Muscle layer of colon (tissue), 2 donors: Measurements from ENCODE around the gene CALY.

Experiments used
- H3K27ac ChIP-seq: one replicate; pipeline ENCODE4 v1.7.0; 2013; ENCODE audit warnings: low read depth, mild to moderate bottlenecking, low read length, moderate library complexity
- H3K27me3 ChIP-seq, 2 donors: one replicate each; pipeline ENCODE4 v1.7.0; 2013; ENCODE audit warnings: low read length in 2 of 2, mild to moderate bottlenecking in 2 of 2; ENCODE audit not compliant: insufficient read depth in 2 of 2, control insufficient read depth in 1 of 2
- H3K36me3 ChIP-seq: one replicate; pipeline ENCODE4 v1.7.0; 2013; ENCODE audit warnings: mild to moderate bottlenecking, low read length; ENCODE audit not compliant: insufficient read depth
- H3K4me1 ChIP-seq: one replicate; pipeline ENCODE4 v1.7.0; 2013; ENCODE audit warnings: mild to moderate bottlenecking, low read length; ENCODE audit not compliant: insufficient read depth
- H3K4me3 ChIP-seq, 2 donors: one replicate each; pipeline ENCODE4 v1.7.0; 2013; ENCODE audit warnings: low read length in 2 of 2, low read depth in 1 of 2, mild to moderate bottlenecking in 1 of 2, moderate library complexity in 1 of 2
- H3K9ac ChIP-seq: one replicate; pipeline ENCODE4 v1.7.0; 2013; ENCODE audit warnings: low read length
- H3K9me3 ChIP-seq: one replicate; pipeline ENCODE4 v1.7.0; 2013; ENCODE audit warnings: mild to moderate bottlenecking, low read length
- donor health status: abdominal sarcoma.
- donor health status: Adenocarcinoma of cecum.

Gene CALY

GRCh38 chr10:133306097-133306476 is 30.6 kb downstream of the CALY start:
- H3K9ac ChIP-seq: no peak overlapping the region
- no peak overlapping the region for H3K27ac ChIP-seq
- peaks cover 22% of the 10 kb centered on the region for H3K4me1 ChIP-seq
- H3K9me3 ChIP-seq: no peaks in the 10 kb centered on the region
- no peaks in the 10 kb centered on the region for H3K27me3 ChIP-seq
- H3K36me3 ChIP-seq: peaks cover 26% of the 10 kb centered on the region
- no peak overlapping the region for H3K4me3 ChIP-seq

- H3K27me3 ChIP-seq: no peaks in the 10 kb centered on the region
- peaks cover 22% of the 10 kb centered on the region for H3K4me1 ChIP-seq
- H3K9ac ChIP-seq: no peak overlapping the region
- no peaks in the 10 kb centered on the region for H3K9me3 ChIP-seq
- peaks cover 37% of the 10 kb centered on the region for H3K36me3 ChIP-seq
- no peak overlapping the region for H3K27ac ChIP-seq
- H3K4me3 ChIP-seq: no peak overlapping the region
Measured at GRCh38 chr10:133303206-133303605, 33.5 kb downstream of the CALY start.

- Histone ChIP-seq H3K9me3 (no peaks in the 10 kb centered on the region), H3K4me1 (peaks cover 15% of the 10 kb centered on the region), H3K27ac (no peak overlapping the region), H3K9ac (no peak overlapping the region), H3K36me3 (peaks cover 46% of the 10 kb centered on the region), H3K27me3 (no peaks in the 10 kb centered on the region), H3K4me3 (no peak overlapping the region)
Measured at GRCh38 chr10:133302230-133302629, 34.5 kb downstream of the CALY start.

- no peaks in the 10 kb centered on the region for H3K4me1 ChIP-seq
- H3K27me3 ChIP-seq: no peaks in the 10 kb centered on the region
Measured at GRCh38 chr10:133299738-133300137, 37.0 kb downstream of the CALY start.

GRCh38 chr10:133299224-133299623 is 37.5 kb downstream of the CALY start:
- Histone ChIP-seq H3K4me3 (no peak overlapping the region), H3K9me3 (no peaks in the 10 kb centered on the region), H3K4me1 (no peaks in the 10 kb centered on the region), H3K27ac (no peak overlapping the region), H3K9ac (no peak overlapping the region), H3K36me3 (peaks cover 71% of the 10 kb centered on the region), H3K27me3 (no peaks in the 10 kb centered on the region)

More at GRCh38 chr10:133299738-133300137, 37.0 kb downstream of the CALY start:
- Histone ChIP-seq H3K9ac (no peak overlapping the region), H3K27ac (no peak overlapping the region), H3K9me3 (no peaks in the 10 kb centered on the region), H3K4me3 (no peak overlapping the region), H3K36me3 (peaks cover 68% of the 10 kb centered on the region)

- Histone ChIP-seq H3K9me3 (no peaks in the 10 kb centered on the region), H3K36me3 (peaks cover 76% of the 10 kb centered on the region)
Measured at GRCh38 chr10:133298466-133298865, 38.2 kb downstream of the CALY start.

GRCh38 chr10:133297504-133297903 is 39.2 kb downstream of the CALY start:
- Histone ChIP-seq H3K4me3 (no peak overlapping the region), H3K9ac (no peak overlapping the region), H3K36me3 (peaks cover 84% of the 10 kb centered on the region), H3K9me3 (no peaks in the 10 kb centered on the region), H3K27ac (no peak overlapping the region), H3K4me1 (no peaks in the 10 kb centered on the region), H3K27me3 (no peaks in the 10 kb centered on the region)

More at GRCh38 chr10:133298466-133298865, 38.2 kb downstream of the CALY start:
- Histone ChIP-seq H3K9ac (no peak overlapping the region), H3K4me1 (no peaks in the 10 kb centered on the region), H3K27me3 (no peaks in the 10 kb centered on the region), H3K4me3 (no peak overlapping the region), H3K27ac (no peak overlapping the region)

GRCh38 chr10:133295426-133296320 is 41.0 kb downstream of the CALY start:
- no peaks in the 10 kb centered on the region for H3K4me1 ChIP-seq
- H3K27ac ChIP-seq: no peak overlapping the region
- H3K9ac ChIP-seq: no peak overlapping the region
- no peak overlapping the region for H3K4me3 ChIP-seq
- no peaks in the 10 kb centered on the region for H3K27me3 ChIP-seq
- peaks cover 72% of the 10 kb centered on the region for H3K36me3 ChIP-seq
- no peaks in the 10 kb centered on the region for H3K9me3 ChIP-seq

GRCh38 chr10:133294189-133294588 is 42.5 kb downstream of the CALY start:
- Histone ChIP-seq H3K9me3 (no peaks in the 10 kb centered on the region), H3K9ac (no peak overlapping the region), H3K27ac (no peak overlapping the region)

GRCh38 chr10:133293810-133294119 is 42.9 kb downstream of the CALY start:
- no peak overlapping the region for H3K9ac ChIP-seq
- H3K4me1 ChIP-seq: no peaks in the 10 kb centered on the region
- no peaks in the 10 kb centered on the region for H3K9me3 ChIP-seq
- H3K36me3 ChIP-seq: peaks cover 66% of the 10 kb centered on the region
- H3K4me3 ChIP-seq: no peak overlapping the region
- H3K27ac ChIP-seq: no peak overlapping the region
- H3K27me3 ChIP-seq: no peaks in the 10 kb centered on the region

More at GRCh38 chr10:133294189-133294588, 42.5 kb downstream of the CALY start:
- Histone ChIP-seq H3K4me1 (no peaks in the 10 kb centered on the region), H3K4me3 (no peak overlapping the region), H3K36me3 (peaks cover 70% of the 10 kb centered on the region), H3K27me3 (no peaks in the 10 kb centered on the region)

- H3K27ac ChIP-seq: no peak overlapping the region
- H3K9ac ChIP-seq: no peak overlapping the region
- H3K27me3 ChIP-seq: no peaks in the 10 kb centered on the region
- H3K4me1 ChIP-seq: no peaks in the 10 kb centered on the region
- no peak overlapping the region for H3K4me3 ChIP-seq
- no peaks in the 10 kb centered on the region for H3K9me3 ChIP-seq
- H3K36me3 ChIP-seq: peaks cover 60% of the 10 kb centered on the region
Measured at GRCh38 chr10:133292919-133293809, 43.5 kb downstream of the CALY start.
